ENCODE measurements around the gene DIP2C.

Gene DIP2C

GRCh38 chr10:422241-422640 lies 267.2 kb downstream of the DIP2C start:
- no peaks in the 10 kb centered on the region for H3K9me3 ChIP-seq (ENCODE audit: control insufficient read depth, low read length)
- H3K27me3 ChIP-seq (replicated peaks; ENCODE audit: control insufficient read depth, insufficient read depth, low read length) = no peaks in the 10 kb centered on the region
- H3K4me3 ChIP-seq (ENCODE audit: low read length) = no peak overlapping the region
- H3K4me1 ChIP-seq (ENCODE audit: control insufficient read depth, insufficient read depth, low read length) = no peaks in the 10 kb centered on the region
- H3K36me3 ChIP-seq (ENCODE audit: control insufficient read depth, insufficient read depth, low read length, severe bottlenecking) = peaks cover 36% of the 10 kb centered on the region
- no peak for DNase-seq (ENCODE audit: low read depth)
- no peak overlapping the region for H3K9ac ChIP-seq (ENCODE audit: low read length)

DNA sequence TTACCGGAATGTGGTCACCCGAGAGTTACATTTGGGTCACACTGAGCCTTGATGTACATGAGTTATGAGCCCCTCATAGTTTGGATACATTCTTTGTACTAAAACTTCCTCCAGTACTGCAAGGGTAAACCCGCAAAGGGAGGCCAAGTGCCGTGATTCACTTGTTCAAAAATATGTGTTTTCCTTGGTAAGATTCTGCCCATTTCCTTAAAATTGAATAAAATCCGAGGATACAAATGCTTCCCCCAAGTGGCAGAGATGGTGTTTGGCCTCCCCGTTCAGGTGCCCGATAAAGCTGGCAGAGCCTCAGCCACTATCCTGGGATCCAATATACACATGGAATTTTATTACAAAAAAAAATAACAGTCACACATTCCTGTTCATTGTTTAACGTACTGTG lies 268.3 kb downstream of the DIP2C start:
- no peak overlapping the region for H3K4me3 ChIP-seq (ENCODE audit: low read length)
- no peaks in the 10 kb centered on the region for H3K4me1 ChIP-seq (ENCODE audit: control insufficient read depth, insufficient read depth, low read length)
- H3K36me3 ChIP-seq (ENCODE audit: control insufficient read depth, insufficient read depth, low read length, severe bottlenecking) = peaks cover 39% of the 10 kb centered on the region
- no peak for DNase-seq (ENCODE audit: low read depth)
- H3K9ac ChIP-seq (ENCODE audit: low read length) = no peak overlapping the region
- H3K27me3 ChIP-seq (replicated peaks; ENCODE audit: control insufficient read depth, insufficient read depth, low read length) = no peaks in the 10 kb centered on the region
- H3K9me3 ChIP-seq (ENCODE audit: control insufficient read depth, low read length) = no peaks in the 10 kb centered on the region

GRCh38 chr10:420154-421121 lies 269.0 kb downstream of the DIP2C start:
- H3K4me3 ChIP-seq (ENCODE audit: low read length) = no peak overlapping the region
- no peaks in the 10 kb centered on the region for H3K27me3 ChIP-seq (replicated peaks; ENCODE audit: control insufficient read depth, insufficient read depth, low read length)
- no peaks in the 10 kb centered on the region for H3K9me3 ChIP-seq (ENCODE audit: control insufficient read depth, low read length)
- no peak overlapping the region for H3K9ac ChIP-seq (ENCODE audit: low read length)
- DNase-seq (ENCODE audit: low read depth) = no peak
- peaks cover 41% of the 10 kb centered on the region for H3K36me3 ChIP-seq (ENCODE audit: control insufficient read depth, insufficient read depth, low read length, severe bottlenecking)
- H3K4me1 ChIP-seq (ENCODE audit: control insufficient read depth, insufficient read depth, low read length) = no peaks in the 10 kb centered on the region

DNA sequence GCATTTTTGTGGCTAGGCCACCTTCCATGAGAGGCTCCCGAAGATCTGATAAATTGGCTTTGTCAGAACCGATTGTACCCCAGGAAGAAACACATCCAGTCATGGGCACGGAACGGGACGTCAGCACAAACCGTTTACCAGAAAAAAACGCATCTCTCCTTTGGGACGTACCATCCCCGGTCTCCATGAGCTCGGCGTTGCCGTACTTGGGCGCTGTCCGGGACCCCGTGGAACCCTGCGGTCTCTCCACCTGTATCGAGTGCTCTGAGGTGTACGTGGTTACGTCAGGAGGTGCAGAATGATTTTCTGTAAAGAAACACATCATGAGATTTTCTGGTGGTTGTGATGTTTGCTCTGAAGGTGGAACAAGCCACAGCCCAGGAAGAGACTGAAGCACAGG lies 270.6 kb downstream of the DIP2C start:
- no peak for DNase-seq (ENCODE audit: low read depth)
- H3K9ac ChIP-seq (ENCODE audit: low read length) = no peak overlapping the region
- peaks cover 51% of the 10 kb centered on the region for H3K36me3 ChIP-seq (ENCODE audit: control insufficient read depth, insufficient read depth, low read length, severe bottlenecking)
- H3K9me3 ChIP-seq (ENCODE audit: control insufficient read depth, low read length) = no peaks in the 10 kb centered on the region
- no peaks in the 10 kb centered on the region for H3K27me3 ChIP-seq (replicated peaks; ENCODE audit: control insufficient read depth, insufficient read depth, low read length)
- no peak overlapping the region for H3K4me3 ChIP-seq (ENCODE audit: low read length)
- no peaks in the 10 kb centered on the region for H3K4me1 ChIP-seq (ENCODE audit: control insufficient read depth, insufficient read depth, low read length)

DNA sequence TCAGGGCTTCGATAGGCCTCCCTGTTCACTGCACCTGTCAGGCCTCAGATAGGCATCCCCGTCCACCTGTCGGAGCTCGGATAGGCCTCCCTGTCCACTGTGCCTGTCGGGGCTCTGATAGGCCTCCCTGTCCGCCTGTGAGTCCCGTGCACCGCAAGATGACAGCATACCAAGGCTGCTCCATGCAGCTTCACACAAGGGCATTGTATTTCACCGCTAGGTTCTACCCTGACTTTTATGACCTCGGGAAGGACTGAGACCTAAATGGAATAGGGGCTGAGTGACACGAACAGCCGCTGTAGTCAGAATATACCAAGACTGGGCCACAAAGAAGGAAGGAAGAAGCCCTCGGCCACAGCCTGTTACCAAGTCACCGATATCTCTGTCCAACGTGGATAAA lies 271.2 kb downstream of the DIP2C start:
- Histone ChIP-seq H3K4me1 (ENCODE audit: control insufficient read depth, insufficient read depth, low read length) (no peaks in the 10 kb centered on the region), H3K4me3 (ENCODE audit: low read length) (no peak overlapping the region), H3K36me3 (ENCODE audit: control insufficient read depth, insufficient read depth, low read length, severe bottlenecking) (peaks cover 52% of the 10 kb centered on the region), H3K27me3 (replicated peaks; ENCODE audit: control insufficient read depth, insufficient read depth, low read length) (no peaks in the 10 kb centered on the region), H3K9me3 (ENCODE audit: control insufficient read depth, low read length) (no peaks in the 10 kb centered on the region), H3K9ac (ENCODE audit: low read length) (no peak overlapping the region)
- DNase-seq (ENCODE audit: low read depth) = no peak

- DNase-seq (ENCODE audit: low read depth) = no peak
- Histone ChIP-seq H3K27me3 (replicated peaks; ENCODE audit: control insufficient read depth, insufficient read depth, low read length) (no peaks in the 10 kb centered on the region), H3K4me3 (ENCODE audit: low read length) (no peak overlapping the region), H3K36me3 (ENCODE audit: control insufficient read depth, insufficient read depth, low read length, severe bottlenecking) (peaks cover 40% of the 10 kb centered on the region), H3K9ac (ENCODE audit: low read length) (no peak overlapping the region), H3K9me3 (ENCODE audit: control insufficient read depth, low read length) (no peaks in the 10 kb centered on the region), H3K4me1 (ENCODE audit: control insufficient read depth, insufficient read depth, low read length) (peaks cover 5% of the 10 kb centered on the region)
Measured at GRCh38 chr10:416091-416515, 273.4 kb downstream of the DIP2C start.

GRCh38 chr10:413662-414071 lies 275.8 kb downstream of the DIP2C start:
- Histone ChIP-seq H3K27me3 (replicated peaks; ENCODE audit: control insufficient read depth, insufficient read depth, low read length) (no peaks in the 10 kb centered on the region), H3K4me3 (ENCODE audit: low read length) (no peak overlapping the region), H3K9me3 (ENCODE audit: control insufficient read depth, low read length) (no peaks in the 10 kb centered on the region), H3K9ac (ENCODE audit: low read length) (no peak overlapping the region), H3K4me1 (ENCODE audit: control insufficient read depth, insufficient read depth, low read length) (peaks cover 5% of the 10 kb centered on the region), H3K36me3 (ENCODE audit: control insufficient read depth, insufficient read depth, low read length, severe bottlenecking) (peaks cover 44% of the 10 kb centered on the region)
- no peak for DNase-seq (ENCODE audit: low read depth)

- H3K9ac ChIP-seq (ENCODE audit: low read length) = no peak overlapping the region
- no peaks in the 10 kb centered on the region for H3K27me3 ChIP-seq (replicated peaks; ENCODE audit: control insufficient read depth, insufficient read depth, low read length)
- no peak overlapping the region for H3K4me3 ChIP-seq (ENCODE audit: low read length)
- DNase-seq (ENCODE audit: low read depth) = peak; percentile 7
- peaks cover 5% of the 10 kb centered on the region for H3K4me1 ChIP-seq (ENCODE audit: control insufficient read depth, insufficient read depth, low read length)
- H3K36me3 ChIP-seq (ENCODE audit: control insufficient read depth, insufficient read depth, low read length, severe bottlenecking) = peaks cover 53% of the 10 kb centered on the region
- H3K9me3 ChIP-seq (ENCODE audit: control insufficient read depth, low read length) = no peaks in the 10 kb centered on the region
Measured at GRCh38 chr10:412109-412508, 277.4 kb downstream of the DIP2C start.

GRCh38 chr10:411603-412002 lies 277.9 kb downstream of the DIP2C start:
- DNase-seq (ENCODE audit: low read depth) = no peak
- peaks cover 5% of the 10 kb centered on the region for H3K4me1 ChIP-seq (ENCODE audit: control insufficient read depth, insufficient read depth, low read length)
- peaks cover 55% of the 10 kb centered on the region for H3K36me3 ChIP-seq (ENCODE audit: control insufficient read depth, insufficient read depth, low read length, severe bottlenecking)
- H3K27me3 ChIP-seq (replicated peaks; ENCODE audit: control insufficient read depth, insufficient read depth, low read length) = no peaks in the 10 kb centered on the region
- no peak overlapping the region for H3K9ac ChIP-seq (ENCODE audit: low read length)
- no peaks in the 10 kb centered on the region for H3K9me3 ChIP-seq (ENCODE audit: control insufficient read depth, low read length)
- no peak overlapping the region for H3K4me3 ChIP-seq (ENCODE audit: low read length)

DNA sequence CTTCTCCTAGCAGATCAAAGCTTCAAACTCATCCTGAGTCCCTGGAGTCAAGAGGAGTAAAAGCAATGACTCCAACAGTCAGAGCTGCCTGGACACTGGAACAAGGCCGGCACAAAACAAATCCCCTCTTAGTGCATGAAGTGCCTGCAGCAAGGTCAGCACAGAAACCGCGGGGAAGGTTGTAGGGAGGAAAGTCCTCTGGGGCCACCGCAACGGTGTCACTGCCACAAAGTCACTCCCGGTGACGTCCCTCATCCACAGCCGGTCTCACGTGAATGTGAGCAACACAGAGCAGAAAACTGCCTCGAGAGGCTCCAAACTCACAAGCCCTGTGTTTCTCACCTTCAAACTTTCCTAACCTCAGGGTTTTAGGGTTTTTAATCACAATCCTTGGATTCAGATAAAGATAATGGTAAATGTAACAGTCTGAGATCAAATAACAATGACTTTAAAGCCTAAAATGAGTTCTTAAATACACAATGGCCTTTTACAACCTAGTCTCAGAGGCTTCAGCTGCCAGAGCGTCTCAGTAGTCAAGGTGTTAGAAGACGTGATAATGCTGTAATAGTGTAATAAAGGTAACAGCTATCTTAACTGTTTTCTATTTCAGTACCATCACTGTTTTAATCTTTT lies 279.9 kb downstream of the DIP2C start:
- peaks cover 48% of the 10 kb centered on the region for H3K36me3 ChIP-seq (ENCODE audit: control insufficient read depth, insufficient read depth, low read length, severe bottlenecking)
- H3K27me3 ChIP-seq (replicated peaks; ENCODE audit: control insufficient read depth, insufficient read depth, low read length) = no peaks in the 10 kb centered on the region
- no peak overlapping the region for H3K4me3 ChIP-seq (ENCODE audit: low read length)
- DNase-seq (ENCODE audit: low read depth) = no peak
- peaks cover 8% of the 10 kb centered on the region for H3K4me1 ChIP-seq (ENCODE audit: control insufficient read depth, insufficient read depth, low read length)
- H3K9me3 ChIP-seq (ENCODE audit: control insufficient read depth, low read length) = no peaks in the 10 kb centered on the region
- H3K9ac ChIP-seq (ENCODE audit: low read length) = no peak overlapping the region

- H3K4me3 ChIP-seq (ENCODE audit: low read length) = no peak overlapping the region
- no peaks in the 10 kb centered on the region for H3K27me3 ChIP-seq (replicated peaks; ENCODE audit: control insufficient read depth, insufficient read depth, low read length)
- H3K9ac ChIP-seq (ENCODE audit: low read length) = no peak overlapping the region
- DNase-seq (ENCODE audit: low read depth) = peak; percentile 27
- peaks cover 37% of the 10 kb centered on the region for H3K36me3 ChIP-seq (ENCODE audit: control insufficient read depth, insufficient read depth, low read length, severe bottlenecking)
- no peaks in the 10 kb centered on the region for H3K9me3 ChIP-seq (ENCODE audit: control insufficient read depth, low read length)
- peaks cover 11% of the 10 kb centered on the region for H3K4me1 ChIP-seq (ENCODE audit: control insufficient read depth, insufficient read depth, low read length)
Measured at GRCh38 chr10:408236-408635, 281.2 kb downstream of the DIP2C start.

Data from adipocyte (in vitro differentiated cells).